CD4-positive, CD25-positive, alpha-beta regulatory T cell (primary cell): Measurements from ENCODE around the gene PPP6R2. TPM values are rescaled to one million over a fixed set of nuclear protein-coding genes. Genes with fewer than 3 reads are reported as not detected.

ENCODE experiments used
- ATAC-seq, 2 donors: fragments of 150-1000 bp; cut with Tn5 transposase; one replicate each; pipeline ENCODE4 v1.10.0; 2021; ENCODE audit warnings: low read depth in 2 of 2, moderate number of reproducible peaks in 2 of 2, moderate library complexity in 1 of 2
- DNase-seq, 3 donors: peaks; one replicate each; pipeline versions ENCODE4 v3.0.0 to v3.0.0-alpha.2; 2012 to 2022; ENCODE audit warnings: mixed read lengths in 1 of 3
- H3K27ac ChIP-seq: one replicate; pipeline ENCODE4 v1.7.0; 2013; ENCODE audit warnings: mild to moderate bottlenecking, low read length; ENCODE audit not compliant: insufficient read depth, poor library complexity, severe bottlenecking
- H3K27me3 ChIP-seq: one replicate; pipeline ENCODE4 v1.7.0; 2013; ENCODE audit warnings: low read length; ENCODE audit not compliant: control insufficient read depth, insufficient read depth
- H3K36me3 ChIP-seq: one replicate; pipeline ENCODE4 v1.7.0; 2013; ENCODE audit warnings: mild to moderate bottlenecking, low read length, moderate library complexity; ENCODE audit not compliant: control insufficient read depth, insufficient read depth
- H3K4me1 ChIP-seq: 2 replicates; pipeline ENCODE4 v1.7.0; 2013; ENCODE audit warnings: mild to moderate bottlenecking, low read length; ENCODE audit not compliant: insufficient read depth, control insufficient read depth, poor library complexity, severe bottlenecking
- H3K4me3 ChIP-seq: one replicate; pipeline ENCODE4 v1.7.0; 2013; ENCODE audit warnings: low read depth, mild to moderate bottlenecking, low read length, moderate library complexity
- H3K9me3 ChIP-seq, 2 experiments: 1 replicate in 1 of 2; 2 replicates in 1 of 2; pipeline ENCODE4 v1.7.0; 2013; ENCODE audit warnings: low read length in 2 of 2, mild to moderate bottlenecking in 1 of 2, moderate library complexity in 1 of 2; ENCODE audit not compliant: control insufficient read depth in 2 of 2
- H3K27ac Mint-ChIP-seq, 3 donors: one replicate each; pipeline ENCODE4 v1.8.0; 2020 to 2022; ENCODE audit warnings: mild to moderate bottlenecking in 3 of 3, mixed read lengths in 3 of 3, moderate library complexity in 2 of 3
- H3K27me3 Mint-ChIP-seq: one replicate; pipeline ENCODE4 v1.8.0; 2022; ENCODE audit warnings: mild to moderate bottlenecking, mixed read lengths
- H3K36me3 Mint-ChIP-seq: one replicate; pipeline ENCODE4 v1.8.0; 2020; ENCODE audit warnings: mixed read lengths
- H3K4me1 Mint-ChIP-seq, 4 donors: one replicate each; pipeline ENCODE4 v1.8.0; 2020 to 2022; ENCODE audit warnings: mixed read lengths in 4 of 4, mild to moderate bottlenecking in 1 of 4
- H3K4me3 Mint-ChIP-seq, 4 donors: one replicate each; pipeline ENCODE4 v1.8.0; 2020 to 2022; ENCODE audit warnings: mild to moderate bottlenecking in 4 of 4, mixed read lengths in 4 of 4, moderate library complexity in 3 of 4
- H3K9me3 Mint-ChIP-seq, 7 donors: one replicate each; pipeline ENCODE4 v1.8.0; 2020 to 2022; ENCODE audit warnings: mixed read lengths in 7 of 7, mild to moderate bottlenecking in 3 of 7, moderate library complexity in 2 of 7
- polyA plus RNA-seq, 4 donors: library from polyadenylated mRNA; unstranded; fragments of 300-500 nt; fragmentation: Illumina TruSeq; gene quantifications; one replicate each; pipeline ENCODE4 v1.2.3, GENCODE V29; 2021
- total RNA-seq: library from RNA; stranded (reverse); gene quantifications from one replicate; pipeline ENCODE4 v1.2.3, GENCODE V29; 2022

PPP6R2 gene
- total and polyA plus RNA-seq, 5 donors from 2014 or later = 15.9 to 85.7 (median 17.6) TPM

DNA sequence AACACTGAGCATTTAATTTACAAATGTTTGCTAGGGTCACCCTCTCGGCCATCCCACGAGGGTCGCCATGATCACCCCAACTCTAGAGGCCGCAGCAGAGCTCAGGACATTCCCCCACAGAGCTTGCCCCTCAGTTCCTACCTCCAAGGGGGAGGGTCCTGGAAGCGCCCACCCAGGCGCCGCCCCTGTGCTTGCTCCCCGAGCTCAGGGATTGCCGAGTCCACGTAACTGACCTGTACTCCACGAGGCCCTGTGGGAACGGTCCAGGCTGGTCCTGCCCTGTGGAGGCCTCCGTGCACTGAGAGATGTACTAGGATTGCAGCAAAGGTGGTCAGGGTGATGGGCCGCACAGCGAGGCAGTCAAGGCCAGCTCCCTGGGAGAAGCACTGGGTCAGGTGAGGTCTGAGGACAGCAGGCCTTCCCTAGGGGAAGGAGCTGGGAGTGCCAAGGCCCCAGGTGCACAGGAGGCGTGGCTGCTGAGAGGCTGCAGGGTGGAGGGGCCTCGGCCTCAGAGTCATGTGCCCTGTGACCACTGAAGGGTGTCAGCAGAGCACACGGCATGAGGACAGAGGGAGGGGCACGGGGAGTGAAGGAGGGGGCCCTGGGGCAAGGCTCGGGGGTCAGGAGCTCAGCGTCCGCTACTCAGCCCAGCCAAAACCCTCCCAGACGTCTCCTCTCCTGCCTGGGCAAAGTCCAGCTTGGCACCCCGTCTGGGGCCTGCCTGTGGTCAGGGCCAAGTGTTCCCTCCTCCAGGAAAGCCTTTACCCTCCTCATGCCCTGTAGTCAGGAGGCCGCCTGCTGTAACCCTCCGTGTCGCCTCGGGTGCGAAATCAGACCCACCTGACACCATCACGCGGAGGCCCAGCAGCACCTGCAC, 141.1 kb downstream of the PPP6R2 start:
- no peaks in the 10 kb centered on the region for H3K36me3 Mint-ChIP-seq
- peaks cover 24% of the 10 kb centered on the region for H3K27me3 Mint-ChIP-seq
- Histone ChIP-seq H3K9me3 (no peaks in the 10 kb centered on the region), H3K36me3 (no peaks in the 10 kb centered on the region), H3K27ac (no peak overlapping the region), H3K27me3 (no peaks in the 10 kb centered on the region), H3K4me1 (peaks cover 19% of the 10 kb centered on the region), H3K4me3 (no peak overlapping the region)
- H3K9me3 Mint-ChIP-seq = no peaks in the 10 kb centered on the region
- H3K4me1 Mint-ChIP-seq = peaks cover 0 to 13% (median 4%) of the 10 kb centered on the region in 4 donors
- DNase-seq (no peak), ATAC-seq (no peak)
- peak overlapping the region in 1 of 4 donors; percentile 5 for H3K4me3 Mint-ChIP-seq
- no peak overlapping the region for H3K27ac Mint-ChIP-seq

DNA sequence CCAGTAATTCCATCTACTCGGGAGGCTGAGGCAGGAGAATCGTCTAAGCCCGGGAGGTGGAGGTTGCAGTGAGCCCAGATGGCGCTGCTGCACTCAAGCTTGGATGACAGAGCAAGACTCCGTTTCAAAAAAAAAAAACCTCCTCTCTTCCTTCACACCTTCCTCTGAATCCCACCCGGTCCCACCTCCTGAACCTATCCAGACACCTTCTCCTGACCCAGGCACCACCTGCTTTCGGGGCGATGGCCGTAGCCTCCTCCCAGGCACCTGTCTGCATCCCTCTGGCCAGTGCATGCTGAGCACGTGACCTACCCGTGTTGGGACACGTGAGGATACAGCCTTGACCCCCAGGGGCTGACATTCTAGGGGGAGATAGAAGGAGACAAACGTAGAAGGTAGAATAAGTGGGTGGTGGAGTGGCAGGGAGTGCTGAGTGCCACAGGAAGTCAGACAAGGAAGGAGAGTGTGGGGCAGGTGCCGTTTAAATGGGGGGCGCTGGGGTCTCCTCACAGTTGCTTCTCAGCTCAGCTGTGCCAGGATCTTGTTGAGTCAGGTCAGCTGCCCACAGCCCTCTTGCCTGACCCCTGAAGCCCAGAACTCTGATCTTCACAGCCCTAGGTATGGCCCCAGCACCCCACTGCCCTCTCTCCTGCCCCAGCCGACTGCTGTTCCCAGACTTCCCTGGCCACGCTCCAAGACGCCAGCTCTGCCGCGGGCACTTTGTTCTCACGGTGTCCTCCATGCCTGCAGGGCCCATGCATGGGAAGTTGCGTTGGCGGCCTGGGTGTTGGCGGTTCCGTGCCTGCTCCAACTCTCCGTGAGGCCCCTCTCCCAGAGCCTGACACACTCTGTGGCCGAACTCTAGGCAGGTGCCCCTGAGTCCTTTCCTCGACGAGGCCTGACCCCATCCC, 142.3 kb downstream of the PPP6R2 start:
- Mint-ChIP-seq H3K27ac (no peak overlapping the region), H3K36me3 (no peaks in the 10 kb centered on the region), H3K4me3 (peak overlapping the region in 2 of 4 donors; percentile 58 to 63), H3K9me3 (no peaks in the 10 kb centered on the region), H3K4me1 (peaks cover 0 to 4% (median under 1%) of the 10 kb centered on the region in 4 donors), H3K27me3 (peaks cover 14% of the 10 kb centered on the region)
- no peak for ATAC-seq
- no peak for DNase-seq
- Histone ChIP-seq H3K27ac (no peak overlapping the region), H3K9me3 (no peaks in the 10 kb centered on the region), H3K4me3 (no peak overlapping the region), H3K27me3 (no peaks in the 10 kb centered on the region), H3K36me3 (no peaks in the 10 kb centered on the region), H3K4me1 (peaks cover 19% of the 10 kb centered on the region)

DNA sequence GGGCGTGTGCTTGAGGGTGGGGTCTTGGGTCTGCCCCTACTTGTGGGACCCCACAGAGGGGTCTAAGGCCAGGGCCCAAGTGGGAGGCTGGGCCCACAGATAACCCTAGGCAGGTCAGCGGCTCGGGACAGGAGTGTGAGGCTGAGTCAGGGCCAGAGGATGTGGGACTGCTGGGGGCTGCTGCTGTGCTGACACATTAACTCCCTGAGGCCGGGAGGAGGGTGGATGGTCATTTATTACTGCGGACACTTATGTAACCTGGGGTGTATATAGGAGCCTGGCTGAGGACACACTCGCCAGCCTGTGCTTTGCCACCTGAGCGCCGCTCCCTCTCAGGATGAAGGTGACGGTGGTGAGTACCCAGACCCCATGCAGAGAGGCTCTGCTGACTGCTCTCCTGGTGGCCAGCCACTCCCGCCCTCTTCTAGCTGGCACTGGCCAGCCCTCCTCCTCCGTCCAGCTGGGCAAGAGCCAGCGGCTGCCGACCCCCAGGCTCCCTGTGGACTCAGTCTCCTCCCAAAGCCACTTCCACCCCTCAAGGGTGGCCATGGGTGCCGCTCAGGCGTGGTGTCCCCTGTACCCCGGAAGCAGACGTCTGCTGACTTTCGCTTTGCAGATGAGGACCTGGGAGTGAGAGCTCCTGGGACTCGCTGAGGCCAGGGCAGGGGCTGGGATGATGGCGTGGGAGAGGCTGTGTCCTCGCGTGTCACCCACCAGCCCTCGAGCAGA, 143.6 kb downstream of the PPP6R2 start, which contains the start of gene MIOX:
TSS of gene MIOX (plus strand) at position 299 of the 729 bp plus-strand sequence. CDS start at position 338, 39 bp downstream.
- H3K36me3 Mint-ChIP-seq = no peaks in the 10 kb centered on the region
- H3K4me1 Mint-ChIP-seq = peaks cover 0 to 11% (median 6%) of the 10 kb centered on the region in 4 donors
- Histone ChIP-seq H3K4me1 (peaks cover 17% of the 10 kb centered on the region), H3K36me3 (no peaks in the 10 kb centered on the region), H3K27ac (no peak within 1 kb of the TSS), H3K9me3 (no peaks in the 10 kb centered on the region), H3K4me3 (no peak within 1 kb of the TSS), H3K27me3 (no peaks in the 10 kb centered on the region)
- DNase-seq (no peak), ATAC-seq (no peak)
- peaks cover 10% of the 10 kb centered on the region for H3K27me3 Mint-ChIP-seq
- H3K27ac Mint-ChIP-seq = no peak within 1 kb of the TSS
- H3K9me3 Mint-ChIP-seq = no peaks in the 10 kb centered on the region
- peak within 1 kb of the TSS in 2 of 4 donors; percentile 21 to 58 for H3K4me3 Mint-ChIP-seq

DNA sequence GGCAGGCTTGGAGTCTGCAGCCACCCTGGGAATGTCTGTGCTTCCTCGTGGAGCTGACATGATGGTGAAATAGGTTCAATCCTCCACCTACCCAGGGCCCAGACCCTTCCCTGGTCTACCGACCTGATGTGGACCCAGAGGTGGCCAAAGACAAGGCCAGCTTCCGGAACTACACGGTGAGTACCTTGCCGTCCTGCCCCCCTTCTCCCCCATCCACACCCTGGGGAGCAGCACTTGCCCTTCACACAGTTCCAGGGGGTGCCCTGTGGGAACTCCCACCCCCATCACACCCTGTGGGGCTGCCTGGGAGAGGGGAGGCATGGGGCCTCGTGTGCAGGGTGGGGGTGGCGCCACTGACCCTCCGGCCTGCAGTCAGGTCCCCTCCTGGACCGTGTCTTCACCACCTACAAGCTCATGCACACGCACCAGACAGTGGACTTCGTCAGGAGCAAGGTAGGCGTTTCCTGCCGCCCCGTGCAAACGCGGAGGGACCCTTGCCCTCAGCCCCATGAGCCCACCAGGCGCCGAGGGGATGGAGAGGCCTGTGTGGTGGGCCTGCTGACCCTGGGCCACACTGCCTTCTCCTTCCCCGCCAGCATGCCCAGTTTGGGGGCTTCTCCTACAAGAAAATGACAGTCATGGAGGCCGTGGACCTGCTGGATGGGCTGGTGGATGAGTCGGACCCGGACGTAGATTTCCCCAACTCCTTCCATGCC, 144.3 kb downstream of the PPP6R2 start:
- DNase-seq (no peak), ATAC-seq (no peak)
- Mint-ChIP-seq H3K9me3 (no peaks in the 10 kb centered on the region), H3K27me3 (peaks cover 10% of the 10 kb centered on the region), H3K4me1 (peaks cover 0 to 9% (median 6%) of the 10 kb centered on the region in 4 donors), H3K36me3 (no peaks in the 10 kb centered on the region), H3K27ac (no peak overlapping the region), H3K4me3 (no peak overlapping the region)
- peaks cover 10% of the 10 kb centered on the region for H3K4me1 ChIP-seq
- H3K4me3 ChIP-seq = no peak overlapping the region
- H3K36me3 ChIP-seq = no peaks in the 10 kb centered on the region
- no peak overlapping the region for H3K27ac ChIP-seq
- H3K27me3 ChIP-seq = no peaks in the 10 kb centered on the region
- H3K9me3 ChIP-seq = no peaks in the 10 kb centered on the region

DNA sequence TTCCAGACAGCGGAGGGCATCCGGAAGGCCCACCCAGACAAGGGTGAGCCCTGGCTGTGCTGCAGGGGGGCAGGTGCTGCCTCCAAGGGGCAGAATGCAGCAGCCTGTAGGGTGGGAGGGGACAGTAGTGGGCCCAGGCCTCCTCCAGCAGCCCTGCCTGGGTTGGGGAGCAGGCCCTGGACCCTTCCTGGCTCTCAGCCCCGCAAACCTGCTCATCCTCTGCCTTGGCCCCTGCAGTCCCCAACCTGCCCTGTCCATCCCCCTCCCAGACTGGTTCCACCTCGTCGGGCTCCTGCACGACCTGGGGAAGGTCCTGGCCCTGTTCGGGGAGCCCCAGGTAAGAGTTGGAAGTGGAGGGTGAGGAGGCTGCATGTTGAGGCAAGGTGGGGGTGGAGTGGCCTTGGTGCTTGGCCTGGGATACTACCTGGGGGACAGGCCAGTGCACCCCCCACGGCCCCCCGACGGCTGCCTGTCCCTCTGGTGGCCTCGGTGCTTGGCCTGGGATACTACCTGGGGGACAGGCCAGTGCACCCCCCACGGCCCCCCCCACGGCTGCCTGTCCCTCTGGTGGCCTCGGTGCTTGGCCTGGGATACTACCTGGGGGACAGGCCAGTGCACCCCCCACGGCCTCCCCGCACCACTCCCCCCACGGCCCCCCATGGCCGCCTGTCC, 145.0 kb downstream of the PPP6R2 start:
- H3K27me3 Mint-ChIP-seq = peaks cover 10% of the 10 kb centered on the region

DNA sequence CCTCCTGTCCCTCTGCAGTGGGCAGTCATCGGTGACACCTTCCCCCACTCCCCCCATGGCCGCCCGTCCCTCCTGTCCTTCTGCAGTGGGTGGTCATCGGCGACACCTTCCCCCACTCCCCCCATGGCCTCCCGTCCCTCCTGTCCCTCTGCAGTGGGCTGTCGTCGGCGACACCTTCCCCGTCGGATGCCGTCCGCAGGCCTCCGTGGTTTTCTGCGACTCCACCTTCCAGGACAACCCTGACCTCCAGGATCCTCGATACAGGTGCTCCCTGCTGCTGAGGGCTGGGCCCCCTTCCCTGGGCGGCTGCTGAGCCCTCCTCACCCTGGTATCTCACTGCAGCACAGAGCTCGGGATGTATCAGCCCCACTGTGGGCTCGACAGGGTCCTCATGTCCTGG, 145.8 kb downstream of the PPP6R2 start:
- DNase-seq (no peak), ATAC-seq (no peak)
- Histone ChIP-seq H3K27me3 (no peaks in the 10 kb centered on the region), H3K9me3 (no peaks in the 10 kb centered on the region), H3K36me3 (no peaks in the 10 kb centered on the region), H3K27ac (no peak overlapping the region), H3K4me3 (no peak overlapping the region), H3K4me1 (peaks cover 7% of the 10 kb centered on the region)
- H3K27me3 Mint-ChIP-seq = peaks cover 10% of the 10 kb centered on the region
- no peaks in the 10 kb centered on the region for H3K9me3 Mint-ChIP-seq
- no peaks in the 10 kb centered on the region for H3K36me3 Mint-ChIP-seq
- no peak overlapping the region for H3K27ac Mint-ChIP-seq
- H3K4me3 Mint-ChIP-seq = no peak overlapping the region
- peaks cover 0 to 9% (median 6%) of the 10 kb centered on the region in 4 donors for H3K4me1 Mint-ChIP-seq

More for the DNA sequence above, 145.0 kb downstream of the PPP6R2 start:
- no peak overlapping the region for H3K4me3 Mint-ChIP-seq
- Histone ChIP-seq H3K4me3 (no peak overlapping the region), H3K27me3 (no peaks in the 10 kb centered on the region), H3K4me1 (peaks cover 7% of the 10 kb centered on the region), H3K27ac (no peak overlapping the region), H3K36me3 (no peaks in the 10 kb centered on the region), H3K9me3 (no peaks in the 10 kb centered on the region)
- DNase-seq (no peak), ATAC-seq (no peak)
- no peak overlapping the region for H3K27ac Mint-ChIP-seq
- peaks cover 0 to 9% (median 6%) of the 10 kb centered on the region in 4 donors for H3K4me1 Mint-ChIP-seq
- no peaks in the 10 kb centered on the region for H3K9me3 Mint-ChIP-seq
- no peaks in the 10 kb centered on the region for H3K36me3 Mint-ChIP-seq
